HG02884 (cell line): ENCODE results near the gene EP300.

Source experiments
- ATAC-seq: cut with Tn5 transposase; IDR thresholded peaks from one replicate; pipeline ENCODE4 v1.9.1; 2021; ENCODE audit warnings: mild to moderate bottlenecking, moderate library complexity; ENCODE audit not compliant: unreplicated experiment

The EP300 gene

DNA sequence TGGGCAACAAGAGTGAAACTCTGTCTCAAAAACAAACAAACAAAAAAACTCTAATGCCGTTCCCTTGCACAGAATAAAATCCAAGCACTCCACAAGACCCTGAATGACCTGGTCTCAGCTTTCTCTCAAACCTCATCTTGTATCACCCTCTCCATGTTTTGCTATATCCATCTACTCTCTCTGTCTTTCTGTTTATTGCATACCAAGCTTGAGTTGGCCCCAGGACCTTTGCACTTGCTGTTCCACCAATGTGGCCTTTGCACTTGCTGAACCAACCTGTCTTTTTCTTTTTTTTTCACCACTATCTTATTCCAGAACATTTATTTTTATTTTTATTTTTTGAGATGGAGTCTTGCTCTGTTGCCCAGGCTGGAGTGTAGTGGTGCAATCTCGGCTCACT is 110.7 kb downstream of the EP300 start:
- no peak for ATAC-seq

DNA sequence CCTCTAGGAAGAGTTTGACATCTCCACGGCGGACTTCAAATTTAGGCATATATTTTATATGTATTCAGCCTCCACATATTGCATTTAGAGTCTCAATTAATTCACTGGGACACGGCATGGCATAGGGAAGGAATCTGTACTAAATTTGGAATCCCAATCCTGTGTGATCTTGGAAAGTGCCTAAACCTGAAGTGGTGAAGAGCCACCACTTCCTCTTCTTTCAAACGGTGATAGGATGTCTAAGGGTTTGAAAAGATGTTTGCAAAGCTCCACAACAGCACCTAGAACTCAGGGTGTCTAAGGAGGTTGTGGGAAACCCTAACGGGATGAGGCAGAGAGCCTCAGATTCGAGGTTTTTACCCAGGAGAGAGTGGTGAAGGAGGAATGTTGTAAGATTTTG is 111.7 kb downstream of the EP300 start:
- ATAC-seq = no peak

DNA sequence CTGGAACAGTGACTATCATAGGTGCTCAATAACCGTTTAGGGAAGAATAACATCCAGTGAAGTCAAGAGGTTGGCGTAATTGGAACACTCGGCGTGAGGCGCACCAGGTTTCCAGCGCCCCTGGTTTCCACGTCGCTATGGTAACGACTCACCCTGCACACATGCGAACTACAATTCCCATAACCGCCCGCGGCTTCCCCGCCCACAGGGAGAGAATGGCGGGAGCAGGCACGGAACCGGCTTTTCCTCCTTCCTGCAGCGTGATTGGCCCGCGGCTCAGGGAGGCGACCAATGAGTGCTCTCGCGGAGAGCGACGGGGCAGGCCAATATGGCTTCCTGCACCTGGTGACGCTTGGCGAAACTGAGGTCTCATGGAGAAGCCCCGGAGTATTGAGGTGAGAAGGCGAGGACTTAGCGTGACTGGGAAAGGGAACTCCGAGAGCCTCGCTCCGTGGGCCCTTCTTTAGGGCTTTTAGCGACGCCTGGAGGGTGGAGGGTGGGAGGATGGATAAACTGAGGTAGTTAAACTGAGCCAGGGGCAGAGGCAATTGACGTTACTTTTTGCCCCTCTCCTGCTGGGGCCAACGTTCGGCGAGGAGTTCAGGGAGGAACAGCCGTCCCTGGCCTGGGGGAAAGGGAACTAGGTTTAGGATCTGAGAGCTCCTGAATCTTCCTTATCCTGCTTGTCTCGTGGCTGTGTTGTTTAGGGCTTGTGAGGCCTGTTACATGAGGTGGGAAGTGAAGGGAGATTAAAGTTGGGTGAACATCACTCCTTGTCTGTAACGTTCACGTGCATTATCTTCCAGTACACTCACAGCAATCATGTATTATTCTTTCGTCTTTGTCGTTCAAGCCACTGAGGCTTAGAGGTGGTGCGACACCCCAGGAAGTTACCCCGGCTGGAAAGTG is 112.9 kb downstream of the EP300 start, which contains the start of gene L3MBTL2:
Gene L3MBTL2 (plus strand): TSS at position 321 of the 909 bp plus-strand sequence. CDS start 51 bp downstream, at position 372.
- ATAC-seq = peak; percentile 94

DNA sequence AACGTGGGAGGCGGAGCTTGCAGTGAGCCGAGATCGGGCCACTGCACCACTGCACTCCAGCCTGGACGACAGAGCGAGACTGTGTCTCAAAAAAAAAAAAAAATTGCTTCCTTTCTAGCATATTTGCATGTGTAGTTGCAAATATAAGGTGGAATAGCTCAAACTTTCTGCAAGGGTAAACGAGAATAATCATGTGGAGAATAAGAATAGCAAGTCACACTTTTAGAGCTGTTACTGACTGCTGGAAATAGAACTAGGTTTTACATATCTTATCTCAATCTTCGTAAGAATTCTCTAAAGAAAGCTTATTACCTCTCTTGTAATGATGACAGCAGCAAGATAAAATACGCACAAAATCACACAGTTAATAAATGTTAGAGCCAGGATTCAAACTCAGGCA is 114.3 kb downstream of the EP300 start:
- no peak for ATAC-seq

DNA sequence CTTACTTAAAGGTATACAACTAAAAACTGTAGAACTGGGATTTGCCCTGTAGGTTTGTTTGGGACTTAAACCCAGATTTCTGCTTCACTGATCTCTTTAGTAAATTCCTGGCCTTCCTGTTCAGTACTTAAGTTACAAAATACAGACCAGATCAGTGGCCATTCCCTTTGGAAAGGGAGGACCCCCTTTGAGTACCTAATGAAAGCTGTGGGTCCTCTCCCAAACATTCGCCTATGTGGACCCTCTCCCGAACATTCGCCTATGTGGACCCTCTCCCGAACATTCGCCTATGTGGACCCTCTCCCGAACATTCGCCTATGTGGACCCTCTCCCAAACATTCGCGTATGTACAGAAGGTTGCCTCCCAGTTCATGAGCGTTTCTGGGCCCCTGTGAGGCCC is 123.0 kb downstream of the EP300 start:
- ATAC-seq = no peak

DNA sequence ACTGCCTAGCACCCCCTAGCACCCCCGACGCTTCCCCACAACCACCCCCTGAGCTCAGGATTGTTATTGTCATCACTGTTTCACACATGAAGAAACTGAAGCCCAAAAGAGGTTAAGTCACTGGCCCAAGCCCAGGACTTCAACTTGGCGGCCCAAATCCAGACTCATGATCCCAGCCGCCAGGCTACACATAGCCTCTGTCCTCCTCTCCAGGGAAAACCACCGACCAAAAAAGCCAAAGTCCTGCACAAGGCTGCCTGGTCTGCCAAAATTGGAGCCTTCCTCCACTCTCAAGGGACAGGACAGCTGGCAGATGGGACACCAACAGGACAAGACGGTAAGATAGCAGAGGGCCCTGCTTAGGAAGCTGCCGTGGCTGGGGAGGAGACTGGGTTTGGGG is 123.5 kb downstream of the EP300 start:
- ATAC-seq = no peak

DNA sequence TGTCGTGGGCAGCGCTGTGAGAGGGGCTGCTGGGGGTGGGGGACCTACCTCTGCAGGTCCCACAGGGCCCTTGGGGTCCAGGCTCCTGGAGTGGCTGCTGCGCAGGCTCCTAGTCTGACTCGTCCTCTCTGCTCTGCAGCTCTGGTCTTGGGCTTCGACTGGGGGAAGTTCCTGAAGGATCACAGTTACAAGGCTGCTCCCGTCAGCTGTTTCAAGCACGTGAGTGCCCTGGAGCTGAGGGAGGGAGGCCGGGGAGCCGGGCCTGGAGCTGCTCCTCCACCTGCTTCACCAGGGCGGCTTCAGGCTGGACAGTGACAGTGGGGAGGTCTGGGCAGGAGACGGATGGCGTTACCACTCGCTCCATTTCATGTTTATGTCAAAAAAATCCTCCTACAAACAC is 124.6 kb downstream of the EP300 start:
- ATAC-seq = no peak

DNA sequence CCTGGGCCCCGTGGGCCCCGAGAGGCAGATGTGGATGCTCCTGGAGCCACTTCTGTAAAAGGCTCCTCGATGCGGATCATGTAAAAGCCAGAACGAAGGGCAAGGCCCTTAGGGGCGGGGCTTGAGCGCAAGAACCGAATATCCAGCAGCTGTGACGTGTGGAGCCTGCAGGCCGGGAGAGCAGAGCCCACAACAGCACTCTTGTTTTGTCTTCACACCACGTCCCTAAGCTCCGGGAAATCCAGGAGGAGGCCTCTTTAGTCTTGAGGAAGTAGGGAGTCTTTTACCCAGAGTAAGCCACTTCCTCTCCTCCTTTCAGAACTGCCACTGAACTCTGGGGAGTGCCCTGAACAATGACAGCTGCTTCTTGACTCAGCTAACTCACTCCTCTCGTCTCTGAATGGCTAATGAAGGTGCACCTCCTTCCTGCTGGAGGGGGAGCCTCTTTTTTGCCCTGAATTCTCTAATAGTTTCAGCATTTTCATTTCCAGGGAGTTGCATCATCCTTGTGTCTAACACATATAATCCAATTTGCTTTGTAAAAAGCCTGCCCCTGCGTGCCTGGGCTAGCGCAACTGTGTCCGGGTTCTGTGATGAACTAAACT is 125.3 kb downstream of the EP300 start:
- ATAC-seq = no peak

DNA sequence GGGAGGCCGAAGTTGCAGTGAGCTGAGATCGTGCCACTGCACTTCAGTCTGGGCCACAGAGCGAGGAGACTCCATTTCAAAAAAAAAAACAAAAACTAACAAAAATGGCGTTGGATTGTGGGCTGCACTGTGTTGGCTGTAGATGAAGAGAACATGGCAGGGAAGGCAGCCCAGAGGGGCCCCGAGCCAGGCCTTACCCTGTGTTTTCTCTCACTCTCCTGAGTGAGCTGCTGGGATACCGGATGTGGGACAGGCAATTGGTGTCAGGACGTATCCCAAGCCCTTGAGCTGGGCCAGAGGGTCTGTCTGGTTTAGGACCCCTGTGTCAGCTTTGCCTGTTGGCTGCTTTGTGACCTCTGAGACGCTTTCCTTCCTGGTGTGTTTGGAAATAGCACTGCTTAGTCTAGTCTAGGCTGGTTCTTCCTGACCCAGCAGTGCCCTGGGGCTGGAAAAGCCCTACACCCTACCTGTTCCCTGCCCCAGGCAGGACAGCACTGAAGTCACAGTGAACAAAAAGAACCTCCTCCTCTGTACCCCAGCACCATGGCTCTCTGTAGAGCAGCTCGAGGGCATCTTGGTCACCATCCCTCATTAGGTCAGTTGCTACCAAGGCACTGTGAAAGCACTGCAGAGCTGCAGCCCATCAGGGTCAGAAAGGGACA is 130.6 kb downstream of the EP300 start:
- ATAC-seq = no peak

DNA sequence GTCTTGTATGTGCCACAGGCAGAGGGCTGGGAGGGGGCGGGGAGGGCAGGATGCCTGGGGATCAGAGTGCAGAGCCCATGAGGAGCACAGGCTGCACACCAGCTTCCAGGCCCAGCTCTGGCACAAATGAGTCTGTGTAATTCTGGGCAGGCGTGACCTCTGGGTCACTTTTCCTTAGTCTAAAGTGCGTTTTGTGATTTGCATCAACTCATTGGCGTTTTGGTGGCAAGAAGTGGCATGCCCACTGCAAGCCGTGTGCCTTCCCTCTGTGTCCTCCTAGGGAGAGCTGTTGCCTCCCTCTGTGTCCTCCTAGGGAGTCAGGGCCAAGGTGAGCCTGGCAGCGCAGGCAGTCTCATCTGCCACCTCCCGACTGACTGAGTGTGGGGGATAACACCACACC is 131.1 kb downstream of the EP300 start:
- ATAC-seq = no peak

DNA sequence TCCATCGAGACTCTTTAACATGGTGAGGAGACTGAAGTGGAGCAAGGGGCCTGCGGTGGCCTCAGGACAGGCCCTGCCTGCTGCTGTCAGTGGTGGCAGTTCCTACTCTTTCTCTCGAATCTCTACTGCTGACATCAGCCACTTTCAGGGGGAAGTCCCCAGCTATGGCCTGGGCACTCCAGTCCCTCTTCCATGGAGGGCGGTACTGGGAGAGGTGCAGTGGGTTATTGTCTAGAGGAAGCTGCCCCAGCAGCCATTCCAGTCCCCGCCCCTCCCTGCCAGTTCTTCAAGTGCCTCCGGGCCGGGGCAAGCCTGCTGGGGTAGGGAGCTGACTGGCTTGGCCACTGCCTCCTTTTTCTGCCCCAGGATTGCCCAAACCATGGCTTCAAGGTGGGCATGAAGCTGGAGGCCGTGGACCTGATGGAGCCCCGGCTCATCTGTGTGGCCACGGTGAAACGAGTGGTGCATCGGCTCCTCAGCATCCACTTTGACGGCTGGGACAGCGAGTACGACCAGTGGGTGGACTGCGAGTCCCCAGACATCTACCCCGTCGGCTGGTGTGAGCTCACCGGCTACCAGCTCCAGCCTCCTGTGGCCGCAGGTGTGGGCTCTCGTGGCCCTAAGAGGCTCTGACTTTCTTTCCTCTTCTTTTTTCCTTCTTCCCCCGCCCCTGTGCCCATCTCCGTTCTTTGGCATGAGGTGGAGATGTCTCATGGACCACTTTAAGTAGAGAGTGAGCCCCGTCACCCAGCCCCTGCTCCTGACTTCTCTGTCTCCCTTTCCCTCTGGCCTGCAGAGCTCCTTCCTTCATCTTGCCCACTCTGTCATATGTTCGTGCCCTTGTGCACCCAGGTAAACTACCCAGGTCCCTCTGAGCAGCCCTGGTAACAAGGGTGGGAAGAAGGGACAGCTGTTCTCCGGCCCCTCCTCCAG is 134.6 kb downstream of the EP300 start:
- ATAC-seq = no peak

DNA sequence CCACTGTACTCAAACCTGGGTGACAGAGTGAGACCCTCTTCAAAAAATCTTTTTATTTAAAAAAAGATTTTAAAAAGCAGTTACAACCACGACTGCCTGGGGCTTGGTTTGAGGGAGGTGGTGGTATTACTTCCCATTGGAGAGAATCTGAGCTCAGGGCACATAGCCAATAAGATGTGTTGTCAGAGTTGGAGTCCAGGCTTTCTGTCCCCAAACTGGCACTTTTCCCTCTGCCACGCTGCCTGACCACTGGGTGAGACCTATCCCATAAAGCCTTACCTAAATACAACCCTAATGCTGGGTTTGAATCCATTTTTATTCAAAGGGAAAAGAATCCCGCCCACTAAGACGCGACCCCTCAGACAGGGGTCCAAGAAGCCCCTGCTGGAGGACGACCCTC is 136.8 kb downstream of the EP300 start:
- no peak for ATAC-seq
